ENCODE data around the gene PALLD.

PALLD gene

DNA sequence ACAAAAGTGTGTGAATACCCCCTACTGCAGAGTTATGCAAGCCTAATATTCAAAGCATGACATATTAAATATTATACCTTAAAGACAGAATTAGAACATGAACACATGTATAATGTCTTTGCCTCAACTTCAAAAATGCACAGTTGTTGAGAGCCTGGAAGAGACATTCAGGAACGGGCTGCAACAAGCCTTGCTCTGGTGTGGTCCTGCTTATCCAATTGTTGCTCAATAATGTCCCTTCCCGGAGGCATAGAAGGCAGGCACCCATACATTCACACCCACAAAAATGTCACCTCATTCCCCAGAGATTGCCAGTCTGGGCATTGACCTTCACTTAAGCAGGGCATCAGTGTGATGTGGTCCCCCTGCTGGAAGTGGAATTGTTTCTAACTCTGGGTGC lies 274.4 kb downstream of the PALLD start:
- DNase-seq, result no peak

DNA sequence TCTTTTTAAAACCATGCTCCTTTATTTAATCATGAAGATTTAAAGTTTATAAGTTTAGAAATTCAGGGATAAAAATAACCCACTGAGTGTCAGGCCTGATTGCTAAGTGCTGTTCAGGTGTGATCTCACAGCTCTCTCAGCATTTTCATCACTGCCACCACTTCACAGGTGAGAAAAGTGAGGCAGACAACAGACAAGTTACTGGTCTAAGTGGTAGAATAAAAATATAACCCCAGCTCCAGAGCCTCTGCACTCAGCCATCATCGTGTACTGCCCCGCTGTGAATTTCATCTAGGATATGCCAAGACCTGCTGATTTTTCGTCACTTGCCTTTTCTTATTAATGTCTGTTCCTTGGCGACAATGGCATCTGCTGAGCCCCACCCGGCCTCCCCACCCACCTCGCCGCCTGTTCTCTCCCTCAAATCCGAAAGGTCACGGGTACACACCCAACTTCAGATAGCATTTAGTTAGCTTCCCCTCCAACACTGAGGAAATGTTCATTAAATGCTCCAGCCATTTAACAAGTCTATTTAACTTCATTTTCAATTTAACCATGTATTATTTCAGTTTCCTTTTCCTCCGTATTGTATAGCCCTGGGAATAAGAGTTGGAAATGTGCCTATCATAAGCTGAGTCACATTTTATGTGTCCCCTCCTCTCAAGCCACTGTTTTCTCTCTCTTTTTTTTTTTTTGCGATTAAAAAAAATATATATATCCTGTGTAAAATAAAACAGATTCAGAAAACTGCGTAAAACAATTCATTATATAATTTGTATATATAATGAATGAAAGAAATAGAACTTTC lies 276.7 kb downstream of the PALLD start:
- DNase-seq, result no peak

DNA sequence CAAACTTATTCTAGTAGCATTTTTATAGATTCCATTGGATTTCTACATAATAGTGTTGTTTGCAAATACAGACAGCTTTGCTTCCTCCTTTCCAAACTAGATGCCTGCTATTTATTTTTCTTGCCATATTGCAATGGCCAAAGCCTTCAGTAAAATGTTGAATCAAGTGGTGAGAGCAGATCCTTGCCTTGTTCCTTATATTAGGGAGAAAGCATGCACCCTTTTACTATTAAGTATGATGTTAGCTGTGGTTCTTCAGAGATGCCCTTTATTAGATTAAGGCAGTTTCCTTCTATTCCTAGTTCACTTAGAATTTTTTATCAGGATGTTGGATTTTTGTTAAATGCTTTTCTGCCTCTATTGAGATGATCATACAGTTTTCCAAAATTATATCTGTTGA lies 279.5 kb downstream of the PALLD start:
- no peak for DNase-seq

DNA sequence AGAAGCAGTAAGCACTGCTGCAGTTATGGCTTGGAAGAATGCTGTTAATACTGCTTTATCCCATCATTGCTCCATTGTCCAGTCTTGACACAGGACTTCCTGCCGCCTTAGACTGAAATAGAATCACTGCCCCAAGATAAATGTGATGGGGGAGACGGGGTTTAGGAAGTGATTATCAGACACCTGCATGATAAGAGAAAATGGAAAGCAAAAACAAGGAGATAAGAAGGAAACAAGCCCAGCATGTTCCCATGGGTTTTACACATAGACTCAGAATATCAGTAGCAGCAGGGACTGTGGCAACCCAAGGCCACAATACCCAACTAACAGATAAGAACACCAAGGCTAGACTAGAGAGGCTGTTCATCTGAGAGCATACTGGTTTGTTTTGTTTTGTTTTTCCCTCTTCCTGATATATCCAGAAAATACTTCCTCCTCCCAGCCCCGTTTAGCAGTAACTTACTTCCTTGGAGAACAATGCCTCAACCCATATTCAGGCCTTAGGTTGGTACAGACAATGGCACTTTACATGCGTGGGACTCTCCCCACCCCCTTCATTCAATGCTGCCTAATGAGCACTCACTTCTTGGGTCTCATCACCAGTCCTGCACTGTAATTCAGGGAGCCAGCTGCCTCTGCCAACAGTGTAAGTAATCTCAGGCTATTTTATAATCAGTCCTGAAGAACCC lies 280.6 kb downstream of the PALLD start:
- no peak for DNase-seq

- DNase-seq, result no peak
These were observed 284.5 kb downstream of the PALLD start for GRCh38 chr4:168781341-168781740.

DNA sequence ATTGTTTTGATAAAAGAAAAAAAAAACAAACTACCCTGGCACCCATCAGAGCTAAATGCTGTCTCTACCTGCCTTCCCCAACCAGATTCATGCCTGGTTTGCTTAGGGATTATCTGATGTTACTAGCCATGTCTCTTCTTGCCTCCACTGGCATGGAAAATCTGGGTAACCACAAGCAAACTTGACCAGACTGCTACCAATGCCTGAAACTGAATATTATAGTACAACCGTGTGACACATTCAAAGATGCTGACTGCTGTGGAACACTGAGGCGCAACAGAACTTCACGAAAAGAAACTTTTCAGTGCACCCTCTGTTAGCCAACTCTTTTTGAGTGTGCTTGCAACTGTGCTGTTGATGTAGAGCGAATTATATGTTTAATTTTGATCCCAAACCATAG lies 285.1 kb downstream of the PALLD start:
- no peak for DNase-seq

DNA sequence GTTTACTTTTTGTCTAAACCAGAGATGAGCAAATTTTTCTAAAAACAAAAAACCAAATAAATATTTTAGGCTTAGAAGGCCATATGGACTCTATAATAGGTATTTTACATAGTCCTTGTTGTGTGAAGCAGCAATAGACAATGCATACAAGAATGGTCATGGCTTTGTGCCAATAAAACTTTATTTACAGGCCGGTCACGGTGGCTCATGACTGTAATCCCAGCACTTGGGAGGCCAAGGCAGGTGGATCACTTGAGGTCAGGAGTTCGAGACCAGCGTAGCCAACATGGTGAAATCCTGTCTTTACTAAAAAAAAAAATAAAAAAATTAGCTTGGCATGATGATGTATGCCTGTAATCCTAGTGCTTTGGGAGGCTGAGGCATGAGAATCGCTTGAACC lies 285.6 kb downstream of the PALLD start:
- no peak for DNase-seq

DNA sequence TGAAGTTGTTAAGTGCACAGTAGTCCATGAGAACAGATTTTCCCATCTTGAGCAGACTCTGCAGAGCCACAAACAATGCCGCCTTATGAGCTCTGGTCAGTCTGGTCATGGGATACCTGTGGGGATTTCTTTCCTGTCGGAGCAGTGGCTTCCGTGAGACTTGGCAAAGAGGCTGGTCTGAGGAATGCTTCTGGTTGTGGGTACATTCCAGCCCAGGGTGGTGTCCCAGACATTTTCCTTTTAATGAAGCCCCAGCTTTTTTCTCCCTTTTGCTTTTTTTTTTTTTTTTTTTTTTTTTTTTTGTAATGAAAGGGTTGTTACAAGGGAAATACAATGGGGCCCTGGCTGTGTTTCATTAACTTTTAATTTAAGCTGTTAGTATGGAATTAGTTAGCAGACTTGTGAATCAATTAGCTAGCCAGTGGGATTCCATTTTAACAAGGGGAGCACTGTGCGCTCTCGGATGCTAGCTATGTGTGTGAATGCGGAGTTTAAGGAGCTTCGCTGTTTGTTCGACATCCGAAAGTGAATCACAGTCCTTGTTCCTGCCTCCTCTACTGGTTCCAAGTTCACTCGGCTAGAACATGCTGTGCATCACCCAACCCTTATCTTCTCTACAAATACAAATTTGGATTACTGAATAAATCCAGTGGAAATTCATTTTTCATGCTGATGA lies 288.1 kb downstream of the PALLD start:
- DNase-seq, result no peak

GRCh38 chr4:168787334-168787733 lies 290.5 kb downstream of the PALLD start:
- no peak for DNase-seq

DNA sequence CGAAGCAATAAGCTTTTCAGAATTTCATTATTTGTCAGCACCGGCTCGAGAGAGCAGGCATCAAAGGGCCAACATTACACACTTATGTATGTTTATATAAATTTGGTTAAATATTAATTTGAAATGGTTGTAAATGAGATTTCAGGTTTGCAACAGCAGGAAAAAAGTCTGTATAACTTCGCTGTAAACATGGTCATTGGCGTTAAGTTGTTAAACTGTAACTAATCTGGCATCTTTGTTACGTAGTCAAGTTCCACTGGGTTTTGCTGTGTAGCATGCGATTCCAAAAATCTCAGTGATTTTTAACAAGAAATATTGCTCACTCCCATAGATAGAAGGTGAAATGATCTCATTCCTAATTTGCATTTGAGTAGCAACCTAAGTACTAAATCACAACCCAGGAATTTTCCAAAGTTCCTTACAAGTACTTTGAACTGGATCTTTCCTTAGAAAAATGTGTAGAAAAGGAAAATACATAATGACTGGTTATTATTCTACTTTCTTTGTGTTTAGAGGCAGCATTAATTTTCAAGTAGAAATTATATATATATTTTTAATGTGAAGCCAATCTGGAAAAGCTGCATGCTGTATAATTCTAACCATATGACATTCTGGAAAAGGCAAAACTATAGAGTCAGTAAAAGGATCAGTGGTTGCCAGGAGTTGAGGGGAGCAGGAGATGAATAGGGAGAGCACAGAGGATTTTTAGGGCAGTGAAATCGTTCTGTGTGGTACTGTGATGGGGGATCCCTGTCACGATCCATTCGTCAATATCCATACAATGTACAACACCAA lies 291.1 kb downstream of the PALLD start:
- no peak for DNase-seq

- no peak for DNase-seq
These were observed 294.0 kb downstream of the PALLD start for GRCh38 chr4:168790898-168791297.

DNA sequence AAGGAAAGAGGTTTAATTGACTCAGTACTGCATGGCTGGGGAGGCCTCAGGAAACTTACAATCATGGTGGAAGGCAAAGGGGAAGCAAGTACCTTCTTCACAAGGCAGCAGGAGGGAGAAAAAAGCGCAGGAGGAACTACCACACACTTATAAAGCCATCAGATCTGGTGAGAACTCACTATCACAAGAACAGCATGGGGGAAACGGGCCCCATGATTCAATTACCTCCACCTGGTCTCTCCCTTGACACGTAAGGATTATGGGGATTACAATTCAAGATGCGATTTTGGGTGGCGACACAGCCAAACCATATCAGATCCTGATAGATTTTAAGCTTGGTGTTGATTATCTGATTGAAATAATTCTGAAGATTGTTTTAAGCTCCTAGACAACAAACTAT lies 294.5 kb downstream of the PALLD start:
- no peak for DNase-seq

- DNase-seq, result no peak
These were observed 296.7 kb downstream of the PALLD start for GRCh38 chr4:168793542-168793941.

- DNase-seq, result no peak
These were observed 297.3 kb downstream of the PALLD start for GRCh38 chr4:168794092-168794707.

GRCh38 chr4:168794881-168795280 lies 298.0 kb downstream of the PALLD start:
- DNase-seq, result no peak

DNA sequence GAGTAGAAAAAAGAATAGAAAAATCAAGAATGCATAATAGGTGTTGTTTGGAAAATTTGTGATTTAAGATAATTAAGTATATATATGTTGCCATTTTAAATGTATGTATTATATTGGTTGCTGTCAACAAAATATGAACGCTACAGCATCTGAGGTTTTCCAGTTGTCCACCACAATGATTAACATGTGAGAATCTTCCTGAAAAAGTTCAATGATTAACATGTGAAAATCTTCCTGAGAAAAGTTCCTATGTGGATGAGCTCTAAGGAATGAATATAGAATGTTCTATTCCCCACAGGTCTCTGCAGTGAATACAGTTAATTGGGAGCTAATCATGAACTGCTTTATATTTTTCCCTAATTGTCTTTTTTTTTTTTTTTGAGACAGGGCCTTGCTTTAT lies 298.5 kb downstream of the PALLD start:
- DNase-seq, result no peak

GRCh38 chr4:168796362-168797106 lies 299.7 kb downstream of the PALLD start:
- no peak for DNase-seq

DNA sequence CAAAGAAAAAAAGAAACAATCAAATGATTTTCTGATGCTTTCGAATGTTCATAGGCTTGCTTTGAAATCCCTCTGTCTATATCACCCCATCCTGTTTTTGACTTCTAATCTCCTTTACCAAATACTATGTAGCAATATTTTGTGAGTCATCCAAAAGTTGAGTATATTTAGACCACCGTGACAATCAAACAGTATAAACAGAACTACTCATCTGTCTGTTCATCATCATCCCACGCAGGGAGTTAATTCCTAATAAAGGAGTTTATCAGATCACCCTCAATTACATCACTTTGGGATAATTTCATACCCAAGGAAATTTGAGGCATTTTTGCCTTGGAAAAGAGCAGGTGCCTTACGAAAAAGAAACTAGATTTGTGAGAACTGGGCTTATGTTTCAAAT lies 300.3 kb downstream of the PALLD start:
- DNase-seq, result no peak

DNA sequence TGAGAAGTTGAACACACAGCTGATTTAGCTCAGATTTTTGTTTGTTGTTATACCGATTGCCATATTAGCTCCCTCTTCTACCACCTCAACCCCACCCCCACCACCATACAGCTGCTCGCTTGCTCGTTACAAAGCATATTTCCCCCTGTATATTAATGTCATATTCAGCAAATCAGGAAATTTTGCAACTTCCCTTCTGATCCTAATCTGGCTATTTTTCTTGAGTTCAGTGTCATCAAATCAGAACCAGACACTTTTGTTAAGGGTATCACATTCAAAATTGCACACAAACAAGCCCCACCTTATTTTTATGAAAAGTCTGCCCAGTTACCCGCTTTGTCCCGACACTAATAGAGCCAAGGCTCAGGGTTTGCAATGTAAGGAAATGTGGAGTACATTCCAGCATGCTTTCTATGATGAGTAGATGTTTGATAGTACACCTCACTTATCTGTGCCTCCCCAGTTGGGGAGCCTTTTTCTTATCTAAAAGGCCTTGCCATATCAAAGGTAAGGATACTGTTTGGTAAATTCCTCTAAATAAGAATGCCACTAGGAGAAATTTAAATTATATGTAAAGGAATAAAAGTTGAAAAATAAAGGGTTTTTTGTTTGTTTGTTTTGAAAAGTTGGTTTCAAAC lies 301.0 kb downstream of the PALLD start:
- no peak for DNase-seq

DNA sequence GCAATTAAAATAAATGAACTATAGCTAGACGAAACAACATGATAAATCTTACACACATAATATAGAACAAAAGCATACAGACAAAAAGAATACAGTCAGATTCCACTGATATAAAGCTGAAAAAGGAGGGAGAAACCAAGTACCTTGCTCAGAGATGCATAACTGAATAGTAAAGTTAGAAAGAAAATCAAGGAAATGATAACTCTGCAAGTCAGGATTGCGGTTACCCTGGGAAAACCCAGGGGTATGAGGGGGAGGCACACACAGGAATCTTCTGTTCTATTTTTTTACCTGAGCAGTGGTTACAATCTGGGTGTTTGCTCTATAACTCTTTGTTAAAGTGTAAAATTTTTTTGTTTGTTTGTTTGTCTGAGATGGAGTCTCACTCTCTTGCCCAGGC lies 304.1 kb downstream of the PALLD start:
- DNase-seq, result no peak

DNA sequence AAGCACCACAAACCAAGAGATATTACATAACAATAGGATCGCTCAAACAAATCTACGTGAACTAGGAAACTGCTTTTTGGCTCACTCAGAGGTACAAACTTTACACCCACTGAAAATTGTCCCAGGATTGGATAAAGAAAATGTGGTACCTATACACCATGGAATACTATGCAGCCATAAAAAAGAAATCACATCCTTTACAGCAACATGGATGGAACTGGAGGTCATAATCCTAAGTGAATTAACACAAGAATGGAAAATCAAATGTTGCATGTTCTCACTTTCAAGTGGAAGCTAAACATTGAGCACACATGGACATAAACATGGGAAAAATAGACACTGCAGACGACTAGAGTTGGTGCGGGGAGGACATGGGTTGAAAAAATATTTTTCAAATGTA lies 305.4 kb downstream of the PALLD start:
- DNase-seq, result no peak

All from T1000 (cell line).